ENCODE measurements around the gene NAGLU. TPM values are rescaled to one million over a fixed set of nuclear protein-coding genes. Genes with fewer than 3 reads are reported as not detected.

NAGLU gene
- total RNA-seq (2022) (21.0 and 29.5 TPM in 2 replicates), Bru-seq, nascent RNA (percentile 62 among the genes with signal in this experiment), BruChase-seq, experiment 1, labeled RNA remaining after a 6-hour chase (percentile 83 among the genes with signal in this experiment), BruChase-seq, experiment 2, labeled RNA remaining after a 2-hour chase (percentile 70 among the genes with signal in this experiment)
- long read RNA-seq, transcript NAGLU-201 (6 exons, 2,544 nt) = major isoform, 56 of 87 reads
- long read RNA-seq, partial matches to known transcripts = 13 of 87 reads
- long read RNA-seq, other reads (novel, unspliced or antisense) = 16 of 87 reads

GRCh38 chr17:42536048-42536371, at the start of gene NAGLU:
NAGLU (plus strand) TSS chr17:42536241; CDS start chr17:42536273, 32 bp downstream.
- Mint-ChIP-seq H3K4me1 (ENCODE audit: insufficient read depth, unreplicated experiment) (peaks cover 18% of the 10 kb centered on the region), H3K27me3 (ENCODE audit: insufficient read depth, unreplicated experiment) (no peaks in the 10 kb centered on the region), H3K4me3 (ENCODE audit: unreplicated experiment) (peak within 1 kb of the TSS; percentile 81), H3K9me3 (ENCODE audit: unreplicated experiment) (no peaks in the 10 kb centered on the region), H3K36me3 (ENCODE audit: insufficient read depth, unreplicated experiment) (peaks cover 21% of the 10 kb centered on the region), H3K27ac (ENCODE audit: low read depth, unreplicated experiment) (peak within 1 kb of the TSS; percentile 87)
- no peak for TF ChIP-seq CTCF (IDR thresholded peaks at IDR 0.05; ENCODE audit: unreplicated experiment)
- intact Hi-C loops (cut with micrococcal nuclease) = no loop called here
- ChIA-PET CTCF (interaction anchor here (0.6 to 1.0 kb wide), 2 partner anchors 12 to 342 kb away, joined by 3 read pairs; no protein-coding TSS in a partner anchor), POLR2A (interaction anchor here (0.6 to 2.4 kb wide), 28 partner anchors 9 to 569 kb away, joined by 3 to 38 read pairs (median 5); partner anchors contain the start of genes CAVIN1, CNP, COASY and HSD17B1)
- peak; percentile 84 for DNase-seq (ENCODE audit: unreplicated experiment)
- no TSS peak for BruUV-seq (replicated peaks)

GRCh38 chr17:42488032-42488431, 48.0 kb upstream of the NAGLU start:
- DNase-seq (ENCODE audit: unreplicated experiment) = no peak
- BruUV-seq (replicated peaks) = no TSS peak
- H3K4me1 Mint-ChIP-seq (ENCODE audit: insufficient read depth, unreplicated experiment) = no peaks in the 10 kb centered on the region
- POLR2A ChIA-PET = interaction anchor here (1.0 kb wide), 1 partner anchor 29 kb away, joined by 3 read pairs; no protein-coding TSS in a partner anchor
- no peak overlapping the region for H3K27ac Mint-ChIP-seq (ENCODE audit: low read depth, unreplicated experiment)
- H3K36me3 Mint-ChIP-seq (ENCODE audit: insufficient read depth, unreplicated experiment) = peaks cover 92% of the 10 kb centered on the region
- no peaks in the 10 kb centered on the region for H3K9me3 Mint-ChIP-seq (ENCODE audit: unreplicated experiment)
- intact Hi-C loops (cut with micrococcal nuclease) = no loop called here
- no peaks in the 10 kb centered on the region for H3K27me3 Mint-ChIP-seq (ENCODE audit: insufficient read depth, unreplicated experiment)
- TF ChIP-seq CTCF (IDR thresholded peaks at IDR 0.05; ENCODE audit: unreplicated experiment) = no peak
- CTCF ChIA-PET = interaction anchor here (0.6 kb wide), 1 partner anchor 16 kb away, joined by 3 read pairs; no protein-coding TSS in a partner anchor
- H3K4me3 Mint-ChIP-seq (ENCODE audit: unreplicated experiment) = no peak overlapping the region

GRCh38 chr17:42493319-42493718, 42.7 kb upstream of the NAGLU start:
- Mint-ChIP-seq H3K9me3 (ENCODE audit: unreplicated experiment) (no peaks in the 10 kb centered on the region), H3K4me1 (ENCODE audit: insufficient read depth, unreplicated experiment) (no peaks in the 10 kb centered on the region), H3K27me3 (ENCODE audit: insufficient read depth, unreplicated experiment) (no peaks in the 10 kb centered on the region), H3K4me3 (ENCODE audit: unreplicated experiment) (no peak overlapping the region), H3K36me3 (ENCODE audit: insufficient read depth, unreplicated experiment) (peaks cover 92% of the 10 kb centered on the region), H3K27ac (ENCODE audit: low read depth, unreplicated experiment) (no peak overlapping the region)
- no TSS peak for BruUV-seq (replicated peaks)
- TF ChIP-seq CTCF (IDR thresholded peaks at IDR 0.05; ENCODE audit: unreplicated experiment) = no peak
- no peak for DNase-seq (ENCODE audit: unreplicated experiment)
- intact Hi-C loops (cut with micrococcal nuclease) = no loop called here
- ChIA-PET CTCF (interaction anchor here (0.6 kb wide), 1 partner anchor 129 kb away, joined by 3 read pairs; no protein-coding TSS in a partner anchor), POLR2A (no interaction called here)

GRCh38 chr17:42494673-42495072, 41.4 kb upstream of the NAGLU start:
- no TSS peak for BruUV-seq (replicated peaks)
- POLR2A ChIA-PET = interaction anchor here (1.2 kb wide), 1 partner anchor 24 kb away, joined by 3 read pairs; no protein-coding TSS in a partner anchor
- CTCF ChIA-PET = no interaction called here
- no peak for DNase-seq (ENCODE audit: unreplicated experiment)
- Mint-ChIP-seq H3K27ac (ENCODE audit: low read depth, unreplicated experiment) (no peak overlapping the region), H3K4me3 (ENCODE audit: unreplicated experiment) (no peak overlapping the region), H3K4me1 (ENCODE audit: insufficient read depth, unreplicated experiment) (no peaks in the 10 kb centered on the region), H3K36me3 (ENCODE audit: insufficient read depth, unreplicated experiment) (peaks cover 98% of the 10 kb centered on the region), H3K9me3 (ENCODE audit: unreplicated experiment) (no peaks in the 10 kb centered on the region), H3K27me3 (ENCODE audit: insufficient read depth, unreplicated experiment) (no peaks in the 10 kb centered on the region)
- intact Hi-C loops (cut with micrococcal nuclease) = no loop called here
- no peak for TF ChIP-seq CTCF (IDR thresholded peaks at IDR 0.05; ENCODE audit: unreplicated experiment)

All from MCF 10A (cell line).